Stimulated activated CD8-positive, alpha-beta memory T cell treated with anti-CD3 and anti-CD28 coated beads, Interleukin-4, amount 100 ng/mL, for 1 hour (primary cell): ENCODE data around the gene GLUD1.
"Not testable (repeated sequence)": the region's sequence is repeated elsewhere in the genome, so short reads cannot be mapped to it uniquely, and the experiment has no call there.

ENCODE experiments used
- DNase-seq, 2 donors: peaks; one replicate each; pipeline ENCODE4 v3.0.0-alpha.2; 2020; ENCODE audit warnings: low read depth in 2 of 2, low spot score in 1 of 2

GLUD1 gene

GRCh38 chr10:87094373-87095235 lies at the start of gene GLUD1, which contains the start of gene SHLD2:
Gene GLUD1 (minus strand): TSS chr10:87094843. CDS start chr10:87094769, 74 bp downstream.
Gene SHLD2 (plus strand): TSS chr10:87095206. CDS start chr10:87151355, 56,149 bp downstream.
- DNase-seq, result peak; percentile 56 to 73

GRCh38 chr10:87143109-87143418 lies 48.4 kb upstream of the GLUD1 start:
- DNase-seq, result not testable (repeated sequence)

DNA sequence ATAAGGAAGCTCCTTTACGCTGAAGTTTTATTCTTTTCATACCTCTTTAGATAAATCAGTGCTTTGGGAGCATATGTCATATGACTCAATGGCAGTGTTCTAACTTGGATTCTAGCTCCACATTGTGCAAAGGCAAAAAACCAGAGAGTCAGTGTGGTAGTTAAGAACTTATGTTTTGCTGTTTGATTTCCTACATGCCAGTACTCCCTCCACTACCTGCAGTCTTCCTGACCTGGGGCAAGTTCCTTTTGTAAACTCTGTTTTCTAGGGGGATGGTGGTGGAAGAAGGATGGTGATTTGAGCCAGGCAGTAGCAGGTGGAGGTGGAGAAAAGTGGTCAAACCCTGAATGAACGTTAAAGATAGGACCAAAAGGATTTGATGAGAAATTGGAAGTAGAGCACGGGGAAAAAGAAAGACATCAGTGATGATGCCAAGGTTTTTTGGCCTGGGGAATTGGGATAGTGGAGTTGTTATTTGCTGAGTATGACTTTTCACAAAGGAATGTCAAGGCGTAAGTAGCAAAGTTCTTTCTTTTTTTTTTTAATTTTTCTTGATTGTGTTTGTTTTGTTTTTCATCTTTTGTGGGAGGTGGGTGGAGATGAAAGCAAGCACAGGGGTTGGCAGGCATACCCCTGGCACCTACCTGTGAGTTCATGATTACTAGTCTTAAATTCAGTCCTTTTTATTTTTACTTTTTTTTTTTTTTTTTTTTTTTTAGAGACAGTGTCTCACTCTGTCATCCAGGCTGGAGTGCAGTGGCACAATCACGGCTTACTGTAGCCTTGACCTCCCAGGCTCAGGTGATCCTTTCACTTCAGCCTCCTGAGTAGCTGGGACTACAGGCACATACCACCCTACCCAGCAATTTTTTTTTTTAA lies 47.8 kb upstream of the GLUD1 start:
- DNase-seq, result not testable (repeated sequence)

GRCh38 chr10:87137478-87137877 lies 42.8 kb upstream of the GLUD1 start:
- not testable (repeated sequence) for DNase-seq

DNA sequence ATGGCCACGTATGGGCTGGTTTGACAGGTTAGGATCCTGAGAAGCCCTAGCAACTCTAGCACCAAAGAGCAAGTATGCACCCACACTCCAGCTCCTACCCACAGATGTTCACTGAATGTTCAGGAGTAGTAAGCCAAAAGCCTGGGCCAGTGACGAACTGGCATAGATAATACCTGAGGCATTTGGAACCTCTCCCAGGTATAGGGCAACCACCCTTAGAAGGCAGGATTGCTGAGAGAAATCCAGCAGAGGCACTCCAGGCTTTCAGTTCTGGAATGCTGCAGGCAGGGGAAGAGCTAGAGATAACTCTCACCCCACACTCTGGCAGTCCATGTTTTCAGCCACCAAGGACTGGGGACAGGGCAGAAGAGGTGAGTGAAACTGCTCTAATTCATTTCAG lies 39.8 kb upstream of the GLUD1 start:
- not testable (repeated sequence) for DNase-seq

GRCh38 chr10:87133936-87134335 lies 39.3 kb upstream of the GLUD1 start:
- not testable (repeated sequence) for DNase-seq

GRCh38 chr10:87132176-87132575 lies 37.5 kb upstream of the GLUD1 start:
- not testable (repeated sequence) for DNase-seq

- DNase-seq, result not testable (repeated sequence)
Observed at GRCh38 chr10:87127607-87128156, 33.0 kb upstream of the GLUD1 start.

DNA sequence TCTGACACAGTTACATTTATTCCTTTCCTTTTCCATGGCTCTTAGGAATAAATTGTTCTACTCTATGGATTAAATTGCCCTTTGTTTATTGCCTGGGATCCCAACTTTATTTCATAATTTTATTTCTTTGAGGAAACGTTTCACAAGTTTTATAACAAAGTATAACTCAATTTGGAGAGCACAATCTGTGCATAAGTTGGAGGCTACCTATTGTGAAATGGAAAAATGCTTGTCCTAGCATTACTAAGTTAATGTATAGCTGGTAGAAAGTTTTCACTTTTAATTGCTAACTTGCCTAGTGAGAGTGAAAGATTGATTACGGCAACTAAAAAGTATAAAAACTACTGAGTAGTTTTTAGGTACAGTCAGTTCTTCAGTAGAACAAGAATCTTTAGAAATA lies 32.4 kb upstream of the GLUD1 start:
- DNase-seq, result not testable (repeated sequence)

- DNase-seq, result not testable (repeated sequence)
Observed at GRCh38 chr10:87123351-87123750, 28.7 kb upstream of the GLUD1 start.

- not testable (repeated sequence) for DNase-seq
Observed at GRCh38 chr10:87119029-87119428, 24.4 kb upstream of the GLUD1 start.

- not testable (repeated sequence) for DNase-seq
Observed at GRCh38 chr10:87118122-87118521, 23.5 kb upstream of the GLUD1 start.

GRCh38 chr10:87105446-87106124 lies 10.9 kb upstream of the GLUD1 start:
- no peak for DNase-seq

DNA sequence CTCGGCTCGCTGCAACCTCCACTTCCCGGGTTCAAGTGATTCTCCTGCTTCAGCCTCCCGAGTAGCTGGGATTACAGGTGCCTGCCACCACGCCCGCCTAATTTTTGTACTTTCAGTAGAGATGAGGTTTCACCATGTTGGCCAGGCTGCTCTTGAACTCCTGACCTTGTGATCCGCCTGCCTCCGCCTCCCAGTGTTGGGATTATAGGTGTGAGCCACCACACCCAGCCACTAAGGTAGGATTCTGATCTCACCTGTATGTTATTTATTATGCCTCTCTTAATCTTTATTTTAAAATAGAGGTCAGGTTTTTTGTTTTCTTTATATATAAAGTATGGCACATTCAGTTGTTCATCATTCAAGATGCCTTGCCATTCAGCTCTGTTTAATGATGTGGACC lies 10.1 kb upstream of the GLUD1 start:
- not testable (repeated sequence) for DNase-seq

- DNase-seq, result no peak
Observed at GRCh38 chr10:87101996-87102395, 7.4 kb upstream of the GLUD1 start.

GRCh38 chr10:87095236-87095945 lies 748 bp upstream of the GLUD1 start:
- DNase-seq, result peak; percentile 55 to 62

DNA sequence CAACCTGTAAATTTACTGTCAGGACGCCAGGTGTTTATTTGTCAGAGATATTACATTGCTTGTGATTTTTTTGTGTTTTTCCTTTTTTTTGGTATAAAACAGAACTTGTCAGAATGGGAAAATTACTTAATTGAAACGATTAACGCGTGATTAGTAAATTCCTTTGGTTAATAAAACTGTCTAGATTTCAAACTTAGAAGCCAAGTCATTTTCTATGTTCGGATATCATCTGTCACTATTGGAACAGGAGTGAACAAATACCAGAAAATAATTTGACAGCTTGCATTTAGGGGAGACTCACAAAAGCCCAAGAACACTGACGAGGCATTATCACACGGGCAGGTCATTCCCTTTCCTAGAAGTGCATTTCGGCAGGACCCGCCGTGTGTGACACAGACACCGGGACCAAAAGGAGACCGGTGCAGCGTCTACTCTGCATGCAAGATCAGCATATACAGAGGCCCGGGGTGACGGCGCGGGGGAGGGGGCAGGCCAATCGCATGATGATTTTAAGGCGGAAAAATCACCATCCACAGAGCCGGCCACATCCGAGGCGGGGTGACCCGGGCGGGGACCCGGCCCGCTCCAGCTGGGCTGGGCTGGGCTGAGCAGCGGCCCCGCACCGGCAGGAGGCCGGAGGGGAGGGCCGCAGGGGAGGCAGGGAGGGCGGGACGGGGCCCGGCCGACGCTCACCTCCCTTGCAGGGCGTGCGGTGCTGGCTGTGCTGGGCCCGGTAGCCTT lies 841 bp downstream of the GLUD1 start:
- peak; percentile 21 to 34 for DNase-seq

GRCh38 chr10:87092861-87093631 lies 1.6 kb downstream of the GLUD1 start:
- DNase-seq, result no peak

DNA sequence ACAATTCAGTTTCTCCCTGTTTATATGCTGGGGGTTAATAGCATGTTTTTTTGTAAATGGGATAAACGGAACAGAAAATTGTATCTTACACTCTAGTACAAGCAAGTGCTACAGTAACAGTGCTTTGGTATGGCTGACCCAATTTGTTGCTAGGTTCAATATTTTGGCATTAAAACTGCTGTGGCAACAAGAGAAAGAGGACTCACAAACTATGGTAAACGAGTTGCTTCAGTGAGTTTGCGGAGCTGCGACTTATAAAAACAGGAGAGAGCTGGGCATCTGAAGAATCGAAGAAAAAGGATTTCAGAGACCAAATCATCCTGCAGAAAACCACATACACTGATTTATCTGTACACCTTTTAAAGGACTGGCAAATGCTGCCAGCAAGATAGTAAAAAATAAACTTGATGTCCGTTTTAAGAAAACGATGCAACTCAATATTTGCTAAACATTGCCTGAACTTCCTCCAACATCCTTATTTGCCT lies 2.2 kb downstream of the GLUD1 start:
- DNase-seq, result no peak
